Naive B cell (primary cell): ENCODE measurements around the gene PTPRO. TPM values are rescaled to one million over a fixed set of nuclear protein-coding genes. Genes with fewer than 3 reads are reported as not detected.

Experiments
- ATAC-seq, 2 donors: fragments of 150-1000 bp; cut with Tn5 transposase; 2 replicates each; pipeline ENCODE4 v1.10.0; 2021; ENCODE audit warnings: low read depth in 2 of 2, mild to moderate bottlenecking in 2 of 2, moderate library complexity in 2 of 2
- DNase-seq: peaks from one replicate; pipeline ENCODE4 v3.0.0; 2022
- H3K27ac Mint-ChIP-seq, 6 donors: one replicate each; pipeline ENCODE4 v1.8.0; 2020 to 2022; ENCODE audit warnings: mild to moderate bottlenecking in 6 of 6, mixed read lengths in 6 of 6, moderate library complexity in 5 of 6, inconsistent platforms in 2 of 6
- H3K27me3 Mint-ChIP-seq, 3 donors: one replicate each; pipeline ENCODE4 v1.8.0; 2021 to 2022; ENCODE audit warnings: mixed read lengths in 3 of 3, mild to moderate bottlenecking in 1 of 3
- H3K36me3 Mint-ChIP-seq, 2 donors: one replicate each; pipeline ENCODE4 v1.8.0; 2020 to 2022; ENCODE audit warnings: mixed read lengths in 2 of 2, inconsistent platforms in 1 of 2, mild to moderate bottlenecking in 1 of 2
- H3K4me1 Mint-ChIP-seq, 3 donors: one replicate each; pipeline ENCODE4 v1.8.0; 2020 to 2022; ENCODE audit warnings: mixed read lengths in 3 of 3, inconsistent platforms in 1 of 3, mild to moderate bottlenecking in 1 of 3, moderate library complexity in 1 of 3
- H3K4me3 Mint-ChIP-seq, 8 donors: one replicate each; pipeline ENCODE4 v1.8.0; 2020 to 2022; ENCODE audit warnings: mild to moderate bottlenecking in 8 of 8, mixed read lengths in 8 of 8, moderate library complexity in 8 of 8, inconsistent platforms in 2 of 8
- H3K9me3 Mint-ChIP-seq, 7 donors: one replicate each; pipeline ENCODE4 v1.8.0; 2020 to 2022; ENCODE audit warnings: mixed read lengths in 7 of 7, mild to moderate bottlenecking in 5 of 7, inconsistent platforms in 2 of 7, moderate library complexity in 1 of 7
- polyA plus RNA-seq, 6 donors: library from polyadenylated mRNA; unstranded; fragments of 300-500 nt; fragmentation: Illumina TruSeq; gene quantifications; one replicate each; pipeline ENCODE4 v1.2.3, GENCODE V29; 2021; ENCODE audit warnings: low read depth in 6 of 6

Gene PTPRO
- polyA plus RNA-seq, 6 donors from 2014 or later, result 9.6 to 21.8 (median 13.8) TPM

DNA sequence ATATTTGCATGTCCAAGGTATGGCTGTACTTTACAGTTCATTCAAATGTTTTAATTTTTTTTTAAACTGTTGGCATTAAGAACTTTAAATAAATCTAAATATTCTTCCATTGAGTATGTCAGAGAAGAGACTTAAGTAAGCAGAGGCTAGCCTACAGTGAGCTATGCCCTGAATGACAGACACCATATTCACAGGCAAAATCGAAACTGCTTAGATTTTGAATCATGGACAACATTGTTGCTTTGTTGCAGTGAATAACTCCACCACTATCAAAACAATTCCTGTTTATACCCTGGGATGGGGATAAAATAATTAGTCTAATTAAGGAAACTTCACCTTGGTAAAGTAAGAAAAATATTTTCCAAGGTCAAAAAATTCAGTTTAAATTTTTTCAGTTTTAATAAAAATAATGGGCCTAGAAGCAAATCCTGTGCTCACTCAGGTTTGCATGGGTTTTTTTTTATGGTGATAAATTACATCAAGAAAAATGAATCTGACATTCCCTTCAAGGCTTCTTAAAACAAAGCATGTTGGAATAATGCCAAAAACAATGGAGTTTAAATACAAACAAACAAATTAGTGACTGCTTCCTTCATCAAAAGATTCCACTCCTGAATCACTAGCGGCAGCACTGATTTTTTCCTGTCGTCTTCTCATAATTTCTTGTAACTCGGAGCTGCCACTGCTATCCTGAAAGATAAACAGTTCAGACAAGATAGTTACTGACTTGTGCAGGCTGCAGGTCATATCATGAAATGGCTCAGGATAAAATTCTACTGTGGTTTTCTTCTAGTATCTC is 298.6 kb downstream of the PTPRO start:
- no peak overlapping the region for H3K27ac Mint-ChIP-seq
- ATAC-seq (no peak), DNase-seq (no peak)
- no peaks in the 10 kb centered on the region for H3K4me1 Mint-ChIP-seq
- H3K27me3 Mint-ChIP-seq, result peaks cover 0 to 29% (median 17%) of the 10 kb centered on the region in 3 donors
- H3K9me3 Mint-ChIP-seq, result peaks cover 0 to 14% (median 6%) of the 10 kb centered on the region in 7 donors
- H3K4me3 Mint-ChIP-seq, result no peak overlapping the region
- no peaks in the 10 kb centered on the region for H3K36me3 Mint-ChIP-seq

DNA sequence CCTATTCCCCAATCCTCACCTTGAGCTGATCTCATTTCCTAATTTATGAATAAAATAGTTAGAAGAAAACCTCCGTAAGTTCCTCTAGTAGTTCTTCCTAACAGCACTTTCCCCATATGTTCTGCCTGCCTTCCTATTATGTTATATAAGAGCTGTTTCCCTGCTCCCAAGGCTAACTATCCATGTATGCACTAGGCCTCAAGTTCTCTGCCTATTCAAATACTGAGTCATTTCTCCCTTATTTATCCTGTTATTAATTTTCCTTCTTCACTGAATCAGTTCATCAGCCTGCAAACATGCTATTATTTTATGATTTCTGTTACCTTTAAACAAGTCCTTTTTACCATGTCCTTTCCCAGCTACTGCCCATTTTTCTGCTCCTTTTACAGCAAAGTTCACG is 302.8 kb downstream of the PTPRO start:
- Mint-ChIP-seq H3K9me3 (no peaks in the 10 kb centered on the region), H3K4me1 (no peaks in the 10 kb centered on the region), H3K36me3 (no peaks in the 10 kb centered on the region), H3K4me3 (no peak overlapping the region), H3K27me3 (peaks cover 0 to 8% (median 0%) of the 10 kb centered on the region in 3 donors), H3K27ac (peak overlapping the region in 1 of 6 donors; percentile 7)
- no peak for ATAC-seq
- no peak for DNase-seq

DNA sequence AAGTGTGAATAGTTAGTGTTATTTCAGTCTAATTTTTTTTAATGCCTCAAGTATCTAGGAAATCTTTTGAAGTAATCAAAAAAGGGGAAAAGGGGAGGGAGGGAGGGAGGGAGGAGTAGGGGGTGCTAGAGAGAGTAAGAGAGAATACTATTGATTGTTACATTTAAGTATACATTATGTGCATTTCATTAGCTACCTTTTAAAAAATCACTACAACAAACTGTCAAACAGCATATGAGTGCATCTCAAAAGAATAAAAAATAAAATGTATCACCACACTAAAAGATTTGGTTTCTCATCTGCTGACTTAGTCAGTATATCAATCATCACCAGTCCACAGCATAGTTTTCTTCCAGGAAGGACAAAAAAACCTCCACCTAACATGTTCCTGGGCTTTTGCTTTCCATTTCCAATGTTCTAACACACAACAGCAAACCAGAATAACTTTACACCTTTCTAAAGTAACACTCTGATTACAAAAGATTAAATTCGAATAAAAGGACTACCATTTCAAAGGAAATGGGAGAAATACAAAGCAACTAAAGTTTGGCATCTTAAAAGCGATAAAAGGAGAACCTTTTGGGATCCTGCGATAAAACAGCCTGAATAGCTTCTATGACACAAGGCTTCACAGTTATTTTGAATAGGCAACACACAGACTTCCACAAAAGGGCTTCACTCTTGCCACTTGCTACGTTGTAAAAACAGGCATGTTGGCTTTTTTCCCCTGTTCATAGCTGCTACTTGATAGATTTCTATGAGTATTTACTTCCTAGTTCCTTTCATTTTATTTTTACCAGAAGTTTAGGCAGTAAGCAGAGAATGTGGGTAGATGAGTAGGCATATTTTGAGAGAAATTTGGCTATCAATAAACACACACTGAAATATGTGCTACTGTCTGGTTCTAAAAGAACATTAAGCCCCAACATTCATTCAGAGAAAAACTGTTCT is 306.0 kb downstream of the PTPRO start:
- DNase-seq (no peak), ATAC-seq (no peak)
- Mint-ChIP-seq H3K4me3 (no peak overlapping the region), H3K9me3 (no peaks in the 10 kb centered on the region), H3K4me1 (no peaks in the 10 kb centered on the region), H3K27ac (peak overlapping the region in 1 of 6 donors; percentile 16), H3K27me3 (peaks cover 0 to 4% (median 0%) of the 10 kb centered on the region in 3 donors), H3K36me3 (no peaks in the 10 kb centered on the region)

DNA sequence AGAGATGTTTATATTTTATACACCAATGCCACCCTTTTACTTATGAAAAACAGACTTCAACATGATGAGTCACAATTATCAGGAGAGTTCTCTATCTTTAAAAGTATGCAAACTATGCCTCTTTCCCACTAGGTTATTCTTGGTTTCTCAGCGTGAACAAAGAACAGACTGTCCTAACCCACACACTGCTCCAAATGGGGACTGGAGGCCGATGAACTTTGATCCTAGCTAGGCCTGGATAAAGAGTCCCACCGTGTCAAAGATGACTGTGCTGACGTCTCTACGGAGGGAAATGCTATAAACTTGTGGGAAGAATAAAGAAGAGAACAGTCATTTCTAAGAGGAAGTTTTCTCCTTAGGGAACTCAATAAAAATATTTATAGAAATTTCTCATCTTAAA is 306.8 kb downstream of the PTPRO start:
- no peak for DNase-seq
- H3K27ac Mint-ChIP-seq, result no peak overlapping the region
- H3K9me3 Mint-ChIP-seq, result no peaks in the 10 kb centered on the region
- no peaks in the 10 kb centered on the region for H3K4me1 Mint-ChIP-seq
- no peak for ATAC-seq
- peaks cover 0 to 10% (median 7%) of the 10 kb centered on the region in 3 donors for H3K27me3 Mint-ChIP-seq
- no peaks in the 10 kb centered on the region for H3K36me3 Mint-ChIP-seq
- H3K4me3 Mint-ChIP-seq, result no peak overlapping the region

DNA sequence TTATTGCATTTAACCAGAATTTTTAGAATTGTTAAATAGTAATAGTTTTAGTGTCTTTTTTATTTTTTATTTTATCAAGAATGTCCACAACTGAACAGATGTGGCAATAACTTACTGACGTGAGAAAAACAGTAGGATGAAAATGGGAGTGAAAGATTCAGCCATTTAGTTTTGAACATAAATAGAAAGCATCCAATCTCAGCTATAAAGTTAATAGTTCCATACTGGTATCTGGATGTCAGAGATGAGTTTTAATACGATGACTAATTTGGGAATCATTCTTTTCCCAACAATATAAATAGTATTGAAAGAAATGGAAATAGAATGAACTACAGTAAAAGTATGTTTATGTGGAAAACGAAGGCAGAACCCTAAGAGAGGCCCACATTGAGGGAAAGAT is 307.5 kb downstream of the PTPRO start:
- no peak for ATAC-seq
- H3K4me3 Mint-ChIP-seq, result no peak overlapping the region

DNA sequence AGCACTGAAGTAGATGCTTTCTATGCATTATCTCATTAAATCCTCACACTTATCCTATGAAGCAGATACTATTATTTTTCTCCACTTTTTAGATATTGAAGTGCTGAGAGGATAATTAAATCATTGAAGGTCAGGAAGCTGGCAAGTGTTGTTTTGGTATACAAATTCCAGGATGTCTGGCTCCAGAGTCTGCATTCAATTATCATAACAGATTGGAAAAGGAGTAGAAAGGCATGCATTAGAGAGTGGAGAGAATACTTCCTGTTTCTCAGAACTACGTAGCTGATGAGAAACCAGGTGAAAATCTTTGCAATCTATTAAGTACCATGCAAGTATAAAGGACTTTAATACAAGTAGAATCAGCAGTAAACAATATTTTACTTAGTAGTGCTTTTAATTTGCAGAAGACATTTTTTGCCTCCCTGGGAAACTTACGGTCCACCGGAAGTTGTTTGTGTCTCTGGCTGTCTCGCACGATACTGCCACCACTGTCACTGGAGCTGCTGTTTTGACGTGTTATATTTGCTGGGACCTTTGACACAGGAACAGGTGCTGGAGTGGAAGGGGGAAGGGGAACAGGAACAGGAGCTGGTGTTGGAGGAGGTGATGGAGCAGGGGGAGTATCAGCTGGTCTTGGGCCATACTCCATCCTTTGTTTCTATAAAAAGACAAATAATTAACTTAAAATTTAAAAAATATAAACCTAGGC is 308.9 kb downstream of the PTPRO start:
- Mint-ChIP-seq H3K9me3 (no peaks in the 10 kb centered on the region), H3K27me3 (peaks cover 0 to 8% (median 6%) of the 10 kb centered on the region in 3 donors), H3K4me1 (no peaks in the 10 kb centered on the region), H3K27ac (no peak overlapping the region), H3K36me3 (no peaks in the 10 kb centered on the region), H3K4me3 (no peak overlapping the region)
- ATAC-seq, result no peak
- no peak for DNase-seq

More for the DNA sequence above, 307.5 kb downstream of the PTPRO start:
- no peaks in the 10 kb centered on the region for H3K36me3 Mint-ChIP-seq
- no peak for DNase-seq
- H3K27me3 Mint-ChIP-seq, result peaks cover 0 to 8% (median 6%) of the 10 kb centered on the region in 3 donors
- H3K4me1 Mint-ChIP-seq, result no peaks in the 10 kb centered on the region
- H3K27ac Mint-ChIP-seq, result peak overlapping the region in 1 of 6 donors; percentile 24
- H3K9me3 Mint-ChIP-seq, result no peaks in the 10 kb centered on the region

DNA sequence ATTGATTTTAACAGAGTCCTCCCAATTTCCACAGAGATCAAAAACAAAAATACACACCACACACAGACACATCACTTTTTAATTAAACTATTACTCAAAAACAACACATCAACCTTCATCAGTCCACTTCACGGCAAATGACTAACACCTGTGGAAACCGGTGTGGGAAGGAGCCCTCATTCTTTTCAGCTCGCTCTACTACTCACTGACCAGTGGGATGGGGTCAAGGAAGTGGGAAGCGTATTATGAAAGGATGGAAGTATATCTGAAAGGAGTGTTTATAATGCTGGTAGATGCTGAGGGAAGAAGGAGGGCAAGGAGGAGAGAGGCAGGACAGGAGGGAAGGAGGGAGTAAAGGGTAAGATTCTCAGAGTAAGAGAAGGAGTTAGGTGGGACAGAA is 310.4 kb downstream of the PTPRO start:
- Mint-ChIP-seq H3K4me1 (no peaks in the 10 kb centered on the region), H3K4me3 (no peak overlapping the region), H3K27me3 (peaks cover 0 to 8% (median 6%) of the 10 kb centered on the region in 3 donors), H3K9me3 (no peaks in the 10 kb centered on the region), H3K27ac (peak overlapping the region in 1 of 6 donors; percentile 59), H3K36me3 (no peaks in the 10 kb centered on the region)
- DNase-seq (no peak), ATAC-seq (no peak)

DNA sequence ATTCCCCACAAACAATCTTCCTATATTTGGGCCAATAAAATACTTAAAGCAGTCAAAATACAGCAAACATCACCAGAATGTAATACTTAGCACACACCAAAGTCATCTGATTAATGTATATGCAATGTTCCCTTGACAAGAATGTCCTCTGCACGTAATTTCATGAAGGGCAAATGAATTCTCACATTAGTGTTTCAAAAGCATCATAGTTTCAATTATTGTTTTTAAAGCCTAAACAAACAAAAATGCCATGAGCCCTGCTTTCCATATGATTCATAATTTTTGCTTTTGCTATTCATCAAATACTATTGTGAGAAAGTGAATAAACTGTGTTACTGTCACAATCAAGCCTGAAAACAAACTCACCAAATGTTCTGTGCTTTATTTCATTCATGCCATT is 310.9 kb downstream of the PTPRO start:
- no peaks in the 10 kb centered on the region for H3K9me3 Mint-ChIP-seq
- H3K36me3 Mint-ChIP-seq, result no peaks in the 10 kb centered on the region
- no peaks in the 10 kb centered on the region for H3K4me1 Mint-ChIP-seq
- H3K4me3 Mint-ChIP-seq, result no peak overlapping the region
- ATAC-seq (no peak), DNase-seq (no peak)
- H3K27me3 Mint-ChIP-seq, result peaks cover 0 to 8% (median 6%) of the 10 kb centered on the region in 3 donors
- no peak overlapping the region for H3K27ac Mint-ChIP-seq

DNA sequence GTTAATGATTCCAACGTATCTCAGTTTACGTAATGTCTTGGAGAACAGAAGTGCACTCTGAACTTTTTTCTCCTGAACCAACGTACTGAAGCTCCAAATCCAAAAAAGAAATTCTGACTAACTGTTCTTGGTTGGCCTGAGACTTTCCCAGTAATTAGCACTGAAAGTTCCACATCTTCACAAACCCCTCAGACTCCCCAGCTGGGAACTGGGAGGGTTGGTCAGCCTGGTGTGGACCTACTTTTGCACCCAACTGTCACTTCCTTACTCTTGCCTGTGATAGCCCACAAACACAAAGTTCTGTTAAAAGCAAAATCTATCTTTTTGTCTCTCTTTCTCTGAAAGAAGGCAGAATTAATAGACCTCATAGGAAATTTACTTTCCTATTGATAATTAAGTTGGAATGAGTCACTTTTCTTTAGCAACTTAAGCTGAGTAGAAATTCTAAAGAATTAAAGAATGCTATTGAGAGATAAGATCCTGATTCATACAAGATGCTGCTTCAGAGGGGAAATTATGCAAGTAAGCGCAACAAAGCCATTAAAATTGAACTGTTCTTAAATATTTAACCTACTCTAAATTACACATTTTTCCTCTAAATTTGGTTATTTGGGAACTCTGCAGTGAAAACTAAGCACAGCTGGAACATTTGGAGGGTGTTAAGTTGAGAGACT is 311.8 kb downstream of the PTPRO start:
- H3K4me1 Mint-ChIP-seq, result no peaks in the 10 kb centered on the region
- H3K9me3 Mint-ChIP-seq, result no peaks in the 10 kb centered on the region
- no peak overlapping the region for H3K27ac Mint-ChIP-seq

DNA sequence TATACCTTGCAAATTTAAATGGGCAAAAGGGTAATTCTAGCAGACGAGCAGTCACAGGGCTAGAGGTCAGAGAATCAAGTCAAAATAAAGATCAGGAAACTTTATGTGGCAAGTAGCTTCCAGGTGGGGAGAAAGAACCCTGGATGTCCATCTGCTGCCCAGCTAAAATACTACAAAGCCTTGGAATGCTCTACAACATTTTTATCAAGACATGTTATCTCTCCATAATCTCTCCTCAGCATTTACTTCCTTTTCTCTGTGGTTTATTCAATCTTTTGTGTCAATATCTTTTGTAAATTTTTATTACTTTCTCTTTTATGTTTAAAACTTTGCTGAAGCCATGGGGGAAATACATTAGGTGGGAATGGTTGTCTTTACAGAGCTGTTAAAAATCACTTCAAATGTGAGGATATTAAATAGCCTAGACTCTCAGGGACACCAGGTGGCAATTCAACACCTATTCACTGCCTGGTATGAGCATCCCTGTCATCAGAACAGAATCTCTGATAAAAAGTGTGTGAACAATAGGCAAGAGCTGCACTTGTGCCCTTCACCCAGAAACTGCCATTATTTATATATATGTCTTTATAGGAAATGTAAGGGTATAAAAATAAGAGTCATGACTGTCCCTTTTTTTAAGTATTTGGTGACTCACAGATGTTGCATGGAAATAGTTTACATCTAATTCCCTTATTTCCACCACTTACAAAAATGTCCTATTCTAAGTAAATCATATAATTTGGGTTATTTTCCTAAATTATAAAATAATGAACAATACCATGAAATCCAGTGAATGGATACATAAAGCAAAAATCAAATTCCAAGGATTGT is 314.0 kb downstream of the PTPRO start:
- H3K27me3 Mint-ChIP-seq, result peaks cover 0 to 14% (median 6%) of the 10 kb centered on the region in 3 donors
- H3K27ac Mint-ChIP-seq, result no peak overlapping the region
- no peaks in the 10 kb centered on the region for H3K4me1 Mint-ChIP-seq
- H3K36me3 Mint-ChIP-seq, result no peaks in the 10 kb centered on the region
- H3K4me3 Mint-ChIP-seq, result no peak overlapping the region
- ATAC-seq (no peak), DNase-seq (no peak)
- no peaks in the 10 kb centered on the region for H3K9me3 Mint-ChIP-seq

More for the DNA sequence above, 311.8 kb downstream of the PTPRO start:
- no peak overlapping the region for H3K4me3 Mint-ChIP-seq
- DNase-seq (no peak), ATAC-seq (no peak)
- no peaks in the 10 kb centered on the region for H3K36me3 Mint-ChIP-seq
- H3K27me3 Mint-ChIP-seq, result peaks cover 0 to 8% (median 6%) of the 10 kb centered on the region in 3 donors

DNA sequence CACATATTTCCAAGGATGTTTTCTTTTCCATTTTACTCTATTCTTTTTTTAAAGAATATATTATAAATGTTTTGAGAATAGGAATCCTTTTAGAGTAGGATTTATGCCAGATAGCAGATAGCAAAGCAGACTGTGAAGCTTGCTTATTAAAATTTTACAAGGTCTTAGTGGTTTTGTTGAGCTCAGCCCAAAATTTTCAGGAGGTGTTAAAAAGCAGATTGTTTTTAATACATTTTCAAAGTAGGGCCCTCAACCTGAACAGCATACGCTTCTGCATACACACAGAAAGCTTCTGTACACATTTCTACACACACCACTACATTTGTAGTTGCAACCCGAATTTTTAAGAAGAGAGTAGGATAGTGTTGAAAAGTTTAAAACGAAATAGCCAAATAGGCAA is 315.9 kb downstream of the PTPRO start:
- Mint-ChIP-seq H3K27ac (no peak overlapping the region), H3K27me3 (peaks cover 0 to 14% (median 6%) of the 10 kb centered on the region in 3 donors), H3K36me3 (no peaks in the 10 kb centered on the region), H3K4me1 (no peaks in the 10 kb centered on the region), H3K4me3 (no peak overlapping the region), H3K9me3 (no peaks in the 10 kb centered on the region)
- DNase-seq, result no peak
- no peak for ATAC-seq

DNA sequence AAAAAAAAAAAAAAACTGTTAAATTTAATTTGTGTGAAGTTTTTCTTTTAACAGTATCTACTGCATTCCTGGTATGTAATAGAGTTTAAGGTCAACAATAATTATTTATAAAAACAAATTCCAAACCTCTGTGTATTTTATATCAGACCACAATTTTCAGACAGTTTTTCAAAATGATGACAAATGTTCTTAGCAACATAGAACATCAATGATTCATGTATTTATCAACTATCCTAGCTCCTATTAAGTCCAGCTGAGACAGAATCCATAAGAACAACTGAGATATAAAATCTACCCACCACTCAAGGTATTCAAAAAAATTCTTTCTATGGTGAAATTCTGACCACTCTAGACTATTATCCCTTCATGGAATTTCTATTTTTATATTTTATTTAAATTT is 322.4 kb downstream of the PTPRO start:
- Mint-ChIP-seq H3K36me3 (no peaks in the 10 kb centered on the region), H3K4me3 (no peak overlapping the region), H3K27ac (no peak overlapping the region), H3K27me3 (peaks cover 0 to 6% (median 0%) of the 10 kb centered on the region in 3 donors), H3K4me1 (no peaks in the 10 kb centered on the region), H3K9me3 (no peaks in the 10 kb centered on the region)
- DNase-seq (no peak), ATAC-seq (no peak)
